ENCODE data around the gene ZFAND4. TPM values are rescaled to one million over a fixed set of nuclear protein-coding genes. Genes with fewer than 3 reads are reported as not detected.

Gene ZFAND4
- total and polyA plus RNA-seq, 9 donors = 4.4 to 21.9 (median 15.1) TPM

DNA sequence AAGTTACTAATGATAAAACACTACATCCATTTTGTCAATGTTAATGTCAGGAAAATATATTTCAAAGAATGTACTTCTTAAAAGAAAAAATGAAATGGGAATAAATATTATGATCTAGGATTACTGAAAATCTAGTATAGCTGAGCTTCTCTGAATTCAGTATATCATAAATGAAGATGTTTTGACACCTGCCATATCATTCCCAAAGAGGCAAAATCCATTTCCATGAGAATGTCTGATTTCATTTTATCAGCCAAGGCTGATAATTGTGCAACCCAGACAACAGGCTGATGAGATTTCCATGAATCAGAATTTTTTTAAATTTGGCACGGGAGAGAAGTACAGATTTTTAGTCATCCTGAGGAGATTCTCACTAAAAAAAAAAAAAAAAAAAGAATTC is 32.5 kb downstream of the ZFAND4 start:
- 89 to 97% (median 89%) methylated on average over 1 of the region's 1 CpG for WGBS, 3 donors
- DNase-seq = no peak
- intact Hi-C loops (cut with DNase I) = no loop called here

GRCh38 chr10:45627412-45628048 is 45.0 kb downstream of the ZFAND4 start:
- Histone ChIP-seq H3K36me3 (no peaks in the 10 kb centered on the region), H3K27me3 (no peaks in the 10 kb centered on the region), H3K4me3 (no peak overlapping the region), H3K9me3 (no peaks in the 10 kb centered on the region), H3K4me1 (ENCODE audit: insufficient read depth) (peaks cover 6% of the 10 kb centered on the region), H3K27ac (no peak overlapping the region)
- 56 to 67% (median 57%) methylated on average over 5 of the region's 5 CpGs for WGBS, 3 donors
- intact Hi-C loops (cut with DNase I) = no loop called here
- DNase-seq = peak; percentile 29 to 73 (median 57)
- TF ChIP-seq EP300 (IDR thresholded peaks at IDR 0.05) (no peak), POLR2A (IDR thresholded peaks at IDR 0.05) (no peak)
- TF ChIP-seq, protein P1, sequence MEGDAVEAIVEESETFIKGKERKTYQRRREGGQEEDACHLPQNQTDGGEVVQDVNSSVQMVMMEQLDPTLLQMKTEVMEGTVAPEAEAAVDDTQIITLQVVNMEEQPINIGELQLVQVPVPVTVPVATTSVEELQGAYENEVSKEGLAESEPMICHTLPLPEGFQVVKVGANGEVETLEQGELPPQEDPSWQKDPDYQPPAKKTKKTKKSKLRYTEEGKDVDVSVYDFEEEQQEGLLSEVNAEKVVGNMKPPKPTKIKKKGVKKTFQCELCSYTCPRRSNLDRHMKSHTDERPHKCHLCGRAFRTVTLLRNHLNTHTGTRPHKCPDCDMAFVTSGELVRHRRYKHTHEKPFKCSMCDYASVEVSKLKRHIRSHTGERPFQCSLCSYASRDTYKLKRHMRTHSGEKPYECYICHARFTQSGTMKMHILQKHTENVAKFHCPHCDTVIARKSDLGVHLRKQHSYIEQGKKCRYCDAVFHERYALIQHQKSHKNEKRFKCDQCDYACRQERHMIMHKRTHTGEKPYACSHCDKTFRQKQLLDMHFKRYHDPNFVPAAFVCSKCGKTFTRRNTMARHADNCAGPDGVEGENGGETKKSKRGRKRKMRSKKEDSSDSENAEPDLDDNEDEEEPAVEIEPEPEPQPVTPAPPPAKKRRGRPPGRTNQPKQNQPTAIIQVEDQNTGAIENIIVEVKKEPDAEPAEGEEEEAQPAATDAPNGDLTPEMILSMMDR (IDR thresholded peaks at IDR 0.05) = no peak

More for the DNA sequence above, 32.5 kb downstream of the ZFAND4 start:
- no peaks in the 10 kb centered on the region for H3K36me3 ChIP-seq
- TF ChIP-seq, protein P1 (IDR thresholded peaks at IDR 0.05) = no peak
- no peak for TF ChIP-seq POLR2A (IDR thresholded peaks at IDR 0.05)
- TF ChIP-seq EP300 (IDR thresholded peaks at IDR 0.05) = no peak
- H3K4me3 ChIP-seq = no peak overlapping the region
- no peaks in the 10 kb centered on the region for H3K27me3 ChIP-seq
- H3K4me1 ChIP-seq (ENCODE audit: insufficient read depth) = no peaks in the 10 kb centered on the region
- H3K27ac ChIP-seq = no peak overlapping the region
- no peaks in the 10 kb centered on the region for H3K9me3 ChIP-seq

GRCh38 chr10:45625879-45626278 is 46.7 kb downstream of the ZFAND4 start:
- no peaks in the 10 kb centered on the region for H3K9me3 ChIP-seq
- no peak overlapping the region for H3K4me3 ChIP-seq
- peak in 1 of 5 donors; percentile 20 for DNase-seq
- no peaks in the 10 kb centered on the region for H3K36me3 ChIP-seq
- WGBS, 3 donors = 24 to 46% (median 29%) methylated on average over 3 of the region's 3 CpGs
- H3K4me1 ChIP-seq (ENCODE audit: insufficient read depth) = peaks cover 6% of the 10 kb centered on the region
- no peaks in the 10 kb centered on the region for H3K27me3 ChIP-seq
- no peak overlapping the region for H3K27ac ChIP-seq
- intact Hi-C loops (cut with DNase I) = no loop called here
- TF ChIP-seq EP300 (IDR thresholded peaks at IDR 0.05) (no peak), POLR2A (IDR thresholded peaks at IDR 0.05) (no peak)
- TF ChIP-seq, protein P1 (IDR thresholded peaks at IDR 0.05) = no peak

DNA sequence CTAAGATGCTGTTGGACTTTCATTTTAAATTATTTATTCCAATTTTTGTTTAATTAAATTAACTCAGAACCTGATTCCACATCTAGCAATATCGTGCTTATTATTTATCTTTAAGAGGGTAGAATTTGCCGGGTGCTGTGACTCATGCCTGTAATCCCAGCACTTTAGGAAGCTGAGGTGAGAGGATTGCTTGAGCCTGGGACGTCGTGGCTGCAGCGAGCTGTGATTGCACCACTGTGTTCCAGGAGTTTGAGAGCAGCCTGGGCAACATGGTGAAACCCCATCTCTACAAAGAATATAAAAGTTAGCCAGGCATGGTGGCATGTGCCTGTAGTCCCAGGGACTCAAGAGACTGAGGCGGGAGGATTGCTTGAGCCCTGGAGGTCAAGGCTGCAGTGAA is 47.8 kb downstream of the ZFAND4 start:
- DNase-seq = no peak
- no peak overlapping the region for H3K4me3 ChIP-seq
- peaks cover 6% of the 10 kb centered on the region for H3K4me1 ChIP-seq (ENCODE audit: insufficient read depth)
- no peak overlapping the region for H3K27ac ChIP-seq
- TF ChIP-seq, protein P1 (IDR thresholded peaks at IDR 0.05) = no peak
- TF ChIP-seq POLR2A (IDR thresholded peaks at IDR 0.05) (no peak), EP300 (IDR thresholded peaks at IDR 0.05) (no peak)
- H3K27me3 ChIP-seq = no peaks in the 10 kb centered on the region
- H3K36me3 ChIP-seq = no peaks in the 10 kb centered on the region
- H3K9me3 ChIP-seq = no peaks in the 10 kb centered on the region
- WGBS, 3 donors = 91 to 98% (median 95%) methylated on average over 6 of the region's 6 CpGs
- intact Hi-C loops (cut with DNase I) = no loop called here

Measured in ovary (tissue), 9 donors.